K562 (cell line): ENCODE data around the gene GLE1. TPM values are rescaled to one million over a fixed set of nuclear protein-coding genes. Genes with fewer than 3 reads are reported as not detected.

Experiments used
- ATAC-seq: fragments of 200-7000 bp; cut with Tn5 transposase; 3 replicates; pipeline ENCODE4 v1.9.1; 2020; ENCODE audit warnings: moderate library complexity
- BruUV-seq: library from RNA; stranded (reverse); fragments of 400-500 nt; replicated peaks from 2 replicates; lab custom pipeline; 2021; lab: Mats Ljungman, UMichigan
- CTCF ChIA-PET: fragments of 300-600 bp; formaldehyde crosslinking; extraction: SDS; loops from one replicate; lab custom pipeline; 2021; ENCODE audit warnings: low intra/inter-chr PET ratio; lab: Yijun Ruan, JAX
- POLR2A ChIA-PET: fragments of 300-600, 350-650 bp; sonication (Branson Sonifier 250); formaldehyde crosslinking; extraction: SDS; loops from one replicate; lab custom pipeline; 2021; ENCODE audit warnings: antibody characterized with exemption, inconsistent platforms; lab: Yijun Ruan, JAX
- DNase-seq, 4 experiments: peaks; one replicate each; pipeline versions ENCODE4 v3.0.0 to v3.0.0-alpha.2; 2011 to 2018; ENCODE audit warnings: low spot score in 3 of 4, mixed read lengths in 3 of 4; ENCODE audit errors: extremely low read depth in 1 of 4
- FAIRE-seq: peaks from 2 replicates; lab custom pipeline; 2011; peaks lifted over from hg19 to GRCh38; lab: Jason Lieb, UNC
- H2AFZ ChIP-seq: 2 replicates; pipeline ENCODE4 v1.6.0; 2011; ENCODE audit warnings: low read depth, low read length, control low read depth, inconsistent platforms
- H3K27ac ChIP-seq: fragments of 200-600 bp; 3 replicates; pipeline ENCODE4 v1.8.0; 2011; ENCODE audit warnings: low read depth, mild to moderate bottlenecking, control low read depth, inconsistent platforms, low read length, moderate library complexity, mixed read lengths; ENCODE audit errors: extremely low read depth
- H3K27me3 ChIP-seq, 2 experiments: fragments of 300-600 bp in 1 of 2; 2 replicates in 1 of 2; 3 replicates in 1 of 2; pipeline versions ENCODE4 v1.6.0 to v1.8.0; 2011; ENCODE audit warnings: inconsistent platforms in 2 of 2, low read length in 2 of 2, mild to moderate bottlenecking in 1 of 2, mixed read lengths in 1 of 2, moderate library complexity in 1 of 2; ENCODE audit not compliant: control insufficient read depth in 2 of 2, insufficient read depth in 2 of 2
- H3K36me3 ChIP-seq: fragments of 300-600 bp; 3 replicates; pipeline ENCODE4 v1.8.0; 2011; ENCODE audit warnings: mild to moderate bottlenecking, low read length, inconsistent platforms; ENCODE audit not compliant: control insufficient read depth, insufficient read depth
- H3K4me1 ChIP-seq, 2 experiments: fragments of 200-600 bp in 1 of 2; replicated peaks in 1 of 2; 2 replicates in 1 of 2; 3 replicates in 1 of 2; pipeline versions ENCODE4 v1.5.1 to v1.8.0; 2011; ENCODE audit warnings: inconsistent platforms in 2 of 2, low read length in 2 of 2, mild to moderate bottlenecking in 1 of 2, mixed read lengths in 1 of 2, moderate library complexity in 1 of 2; ENCODE audit not compliant: control insufficient read depth in 2 of 2, insufficient read depth in 2 of 2
- H3K4me2 ChIP-seq: 2 replicates; pipeline ENCODE4 v1.6.1; 2011; ENCODE audit warnings: low read length, control low read depth, inconsistent platforms, mixed read lengths; ENCODE audit not compliant: insufficient read depth
- H3K4me3 ChIP-seq: fragments of 200-600 bp; sonication (generic), shearing (Covaris generic); 2 replicates; pipeline ENCODE4 v1.5.1; 2016; ENCODE audit warnings: control low read depth, inconsistent platforms
- H3K79me2 ChIP-seq: fragments of 200-600 bp; 3 replicates; pipeline ENCODE4 v1.8.0; 2011; ENCODE audit warnings: low read length, inconsistent platforms; ENCODE audit not compliant: control insufficient read depth, insufficient read depth
- H3K9ac ChIP-seq, 2 experiments: 2 replicates each; pipeline versions ENCODE4 v1.6.0 to v1.6.1; 2011; ENCODE audit warnings: low read depth in 2 of 2, low read length in 2 of 2, control low read depth in 1 of 2, inconsistent platforms in 1 of 2, mild to moderate bottlenecking in 1 of 2, mixed read lengths in 1 of 2; ENCODE audit not compliant: insufficient read depth in 1 of 2
- H3K9me1 ChIP-seq: one replicate; pipeline ENCODE4 v1.6.0; 2011; ENCODE audit warnings: inconsistent platforms, mild to moderate bottlenecking, low read length, moderate library complexity; ENCODE audit not compliant: control insufficient read depth, insufficient read depth
- H3K9me3 ChIP-seq: replicated peaks from 2 replicates; pipeline ENCODE4 v1.5.1; 2011; ENCODE audit warnings: low read depth, low read length, inconsistent platforms; ENCODE audit not compliant: control insufficient read depth, insufficient read depth
- H4K20me1 ChIP-seq: replicated peaks from 2 replicates; pipeline ENCODE4 v1.6.1; 2011; ENCODE audit warnings: low read length, inconsistent platforms, mixed read lengths; ENCODE audit not compliant: control insufficient read depth, insufficient read depth
- BCOR ChIP-seq: fragments of 450-650 bp; IDR thresholded peaks from 2 replicates; pipeline ENCODE4 v1.6.1; 2016
- HNRNPLL ChIP-seq: fragments of 200-400 bp; formaldehyde crosslinking; IDR thresholded peaks from 2 replicates; pipeline ENCODE4 v1.6.1; 2017; ENCODE audit warnings: low read length, low read depth, mild to moderate bottlenecking; ENCODE audit not compliant: poor library complexity, severe bottlenecking
- MCM7 ChIP-seq, 2 experiments: fragments of 450-650 bp; IDR thresholded peaks; 2 replicates each; pipeline ENCODE4 v1.6.1; 2016 to 2018
- ZNF212 ChIP-seq: fragments of 450-650 bp; formaldehyde crosslinking; IDR thresholded peaks from 2 replicates; pipeline ENCODE4 v1.4.0; 2020; ENCODE audit warnings: mild to moderate bottlenecking
- WGBS: fragments of 100-300 bp; shearing (Covaris generic); methylation state at CpG from one replicate; pipeline ENCODE4 v1.1.6; 2016; ENCODE audit warnings: low coverage, mixed read lengths; ENCODE audit not compliant: insufficient coverage; ENCODE audit errors: missing lambda C conversion rate; 5-methylcytosine and 5-hydroxymethylcytosine counted together
- in situ Hi-C: fragments of 300-500 bp; cut with MboI; formaldehyde crosslinking; loops from 4 replicates; pipeline ENCODE4 v1.15.0; 2018; ENCODE audit warnings: inconsistent platforms, mixed read lengths
- intact Hi-C: fragments of 100-400 bp; cut with micrococcal nuclease; formaldehyde crosslinking; loops from 2 replicates; pipeline ENCODE4 v1.14.2; 2022
- polyA plus RNA-seq, 8 experiments: library from polyadenylated mRNA; depleted of rRNA in 4 of 8; stranded (reverse) in 5 of 8; unstranded in 3 of 8; fragments of >200 nt; fragmentation: Nextera tagmentation in 2 of 8; fragmentation: Illumina TruSeq in 1 of 8; extraction: Ambion mirVana in 2 of 8; extraction: Trizol in 1 of 8; gene quantifications; 2 replicates each; pipeline versions ENCODE4 v1.2.1 to v1.2.3, GENCODE V29; 2011 to 2014; ENCODE audit warnings: inconsistent platforms in 1 of 8, missing spikeins in 1 of 8
- total RNA-seq, 7 experiments: library from RNA; depleted of rRNA in 6 of 7; stranded (reverse); fragments of >200 nt in 6 of 7; fragmentation: Illumina TruSeq in 2 of 7; extraction: Trizol in 2 of 7; gene quantifications; 2 replicates each; pipeline versions ENCODE4 v1.2.1 to v1.2.3, GENCODE V29; 2011 to 2021; ENCODE audit warnings: low replicate concordance in 1 of 7

The GLE1 gene
- total and polyA plus RNA-seq, 9 of the 15 experiments (the other 6 are each of a cell fraction or from before 2014, with no cell fraction given), result 15.9 to 44.8 (median 37.6) TPM

DNA sequence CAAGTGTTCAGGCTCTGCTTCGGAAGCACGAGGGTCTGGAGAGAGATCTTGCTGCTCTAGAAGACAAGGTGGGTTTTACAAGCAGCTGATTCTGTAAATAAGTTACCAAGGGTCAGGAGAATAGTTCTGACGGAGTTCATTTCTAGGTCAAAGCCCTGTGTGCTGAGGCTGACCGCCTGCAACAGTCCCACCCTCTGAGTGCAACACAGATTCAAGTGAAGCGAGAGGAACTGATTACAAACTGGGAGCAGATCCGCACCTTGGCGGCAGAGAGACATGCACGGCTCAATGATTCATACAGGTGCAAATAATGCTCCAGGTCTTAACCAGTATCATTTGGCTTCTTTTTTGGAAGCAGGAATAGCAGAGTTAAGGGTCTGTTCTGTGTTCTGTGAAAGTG lies 72.7 kb downstream of the GLE1 start:
- Histone ChIP-seq H3K36me3 (no peaks in the 10 kb centered on the region), H3K27ac (no peak overlapping the region), H3K4me3 (no peak overlapping the region), H3K79me2 (no peaks in the 10 kb centered on the region), H3K27me3 (0 out of 5 replicates have a peak, but pooled peaks cover 0 to 4% of the 10 kb centered on the region in 2 experiments), H3K9me3 (no peaks in the 10 kb centered on the region), H4K20me1 (no peaks in the 10 kb centered on the region; the same call in 1 of the 2 replicates), H3K4me2 (no peak overlapping the region), H3K9ac (no peak overlapping the region), H3K4me1 (no peaks in the 10 kb centered on the region), H3K9me1 (no peaks in the 10 kb centered on the region), H2AFZ (no peak overlapping the region)
- intact Hi-C loops (no loop called here), in situ Hi-C loops (no loop called here)
- POLR2A ChIA-PET, result no interaction called here
- no TSS peak for BruUV-seq
- DNase-seq, result no peak
- CTCF ChIA-PET, result no interaction called here
- TF ChIP-seq HNRNPLL (no peak), BCOR (no peak)
- ATAC-seq, result no peak
- 49% methylated on average over 8 of the region's 8 CpGs for WGBS
- FAIRE-seq, result no peak

DNA sequence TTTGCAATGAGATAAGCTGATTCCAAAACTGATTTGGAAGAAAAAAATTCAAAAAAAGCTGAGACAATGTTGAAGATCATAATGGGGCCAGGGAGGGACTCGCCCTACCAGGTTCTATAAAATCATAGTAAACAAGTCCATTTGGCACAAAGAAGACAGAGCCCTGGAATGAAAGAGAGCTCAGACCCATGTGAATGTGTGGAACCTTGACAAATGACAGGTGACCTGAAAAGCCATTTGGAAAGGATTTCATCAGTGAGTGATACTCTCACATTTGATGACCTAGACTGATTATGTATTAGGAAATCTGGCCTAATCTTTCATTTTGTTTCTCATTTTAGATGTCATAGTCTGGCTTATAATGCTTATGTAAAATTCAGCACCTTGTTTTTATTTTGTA lies 74.7 kb downstream of the GLE1 start:
- Histone ChIP-seq H2AFZ (no peak overlapping the region), H3K36me3 (no peaks in the 10 kb centered on the region), H3K27ac (no peak overlapping the region), H3K4me3 (no peak overlapping the region), H3K9me3 (no peaks in the 10 kb centered on the region), H3K27me3 (no peaks in the 10 kb centered on the region), H4K20me1 (no peaks in the 10 kb centered on the region; the same call in 1 of the 2 replicates), H3K9ac (no peak overlapping the region), H3K79me2 (no peaks in the 10 kb centered on the region), H3K4me2 (no peak overlapping the region), H3K9me1 (no peaks in the 10 kb centered on the region), H3K4me1 (no peaks in the 10 kb centered on the region)
- no peak for DNase-seq
- no TSS peak for BruUV-seq
- WGBS, result 44% methylated on average over 1 of the region's 1 CpG
- no peak for ATAC-seq
- in situ Hi-C loops, result no loop called here
- ChIA-PET CTCF (no interaction called here), POLR2A (interaction anchor here (0.6 to 1.2 kb wide), 2 partner anchors 10 to 30 kb away, joined by 3 to 6 read pairs; no protein-coding TSS in a partner anchor)
- FAIRE-seq, result no peak
- intact Hi-C loops, result no loop called here
- no peak for TF ChIP-seq ZNF212 (CRISPR knock-in tag)
- TF ChIP-seq MCM7 (IDR thresholded peaks at IDR 0.05), result no peak
